ENCODE data around the gene HECW1.
A peak's percentile ranks its signal among the peaks of the same experiment; 100 is the strongest.

Gene HECW1

DNA sequence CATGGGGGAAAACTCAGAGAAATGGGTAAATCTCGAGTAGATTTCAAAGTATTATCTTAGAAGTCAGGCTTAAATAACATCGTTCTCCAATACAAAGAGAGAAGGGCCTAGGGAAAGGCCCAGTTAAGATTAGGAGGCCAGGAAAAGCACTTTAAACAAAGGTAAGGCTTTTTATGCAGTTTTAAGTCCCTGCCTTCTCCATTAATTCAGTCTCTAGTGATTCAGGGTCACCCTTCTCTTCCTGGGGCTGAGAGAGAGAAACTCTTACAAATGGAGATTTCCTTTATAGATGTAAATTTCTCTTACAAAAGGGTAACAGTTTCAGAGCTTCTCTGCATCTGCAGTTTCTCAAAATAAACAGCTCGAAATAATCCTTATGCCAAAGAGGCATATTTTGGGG lies 179.3 kb downstream of the HECW1 start:
- ChIA-PET CTCF (interaction anchor here (0.8 kb wide), 1 partner anchor 350 kb away, joined by 3 read pairs; no protein-coding TSS in a partner anchor), POLR2A (no interaction called here)
- no peak for TF ChIP-seq CTCF (IDR thresholded peaks at IDR 0.05; ENCODE audit: insufficient read depth, low read length, missing control alignments)

DNA sequence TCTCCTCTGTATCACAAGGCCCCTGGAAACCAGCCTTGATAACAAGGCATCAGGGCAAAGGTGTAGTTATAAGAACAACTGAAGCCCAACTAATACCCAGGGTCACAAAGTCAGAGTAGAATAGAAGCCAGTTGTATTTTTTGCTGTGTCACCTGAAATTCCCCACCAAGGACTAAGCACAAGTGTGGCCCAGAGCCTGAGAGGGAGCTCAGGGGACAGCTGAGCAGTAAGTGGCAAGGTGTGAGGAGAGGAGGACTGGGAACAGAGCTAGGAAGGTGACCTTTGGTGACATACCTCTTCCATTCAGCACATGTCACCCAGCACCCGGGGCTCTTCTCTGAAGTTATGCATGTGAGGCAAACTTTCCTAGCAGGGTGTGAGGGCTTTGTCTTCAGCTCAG lies 179.9 kb downstream of the HECW1 start:
- POLR2A ChIA-PET, result no interaction called here
- no peak overlapping the region for H3K4me3 ChIP-seq (ENCODE audit: low read depth, low read length)
- no peak for TF ChIP-seq CTCF (IDR thresholded peaks at IDR 0.05; ENCODE audit: insufficient read depth, low read length, missing control alignments)
- CTCF ChIA-PET, result no interaction called here
- DNase-seq (ENCODE audit: low read depth, low spot score), result no peak

More for the DNA sequence above, 179.3 kb downstream of the HECW1 start:
- no peak for DNase-seq (ENCODE audit: low read depth, low spot score)
- no peak overlapping the region for H3K4me3 ChIP-seq (ENCODE audit: low read depth, low read length)

DNA sequence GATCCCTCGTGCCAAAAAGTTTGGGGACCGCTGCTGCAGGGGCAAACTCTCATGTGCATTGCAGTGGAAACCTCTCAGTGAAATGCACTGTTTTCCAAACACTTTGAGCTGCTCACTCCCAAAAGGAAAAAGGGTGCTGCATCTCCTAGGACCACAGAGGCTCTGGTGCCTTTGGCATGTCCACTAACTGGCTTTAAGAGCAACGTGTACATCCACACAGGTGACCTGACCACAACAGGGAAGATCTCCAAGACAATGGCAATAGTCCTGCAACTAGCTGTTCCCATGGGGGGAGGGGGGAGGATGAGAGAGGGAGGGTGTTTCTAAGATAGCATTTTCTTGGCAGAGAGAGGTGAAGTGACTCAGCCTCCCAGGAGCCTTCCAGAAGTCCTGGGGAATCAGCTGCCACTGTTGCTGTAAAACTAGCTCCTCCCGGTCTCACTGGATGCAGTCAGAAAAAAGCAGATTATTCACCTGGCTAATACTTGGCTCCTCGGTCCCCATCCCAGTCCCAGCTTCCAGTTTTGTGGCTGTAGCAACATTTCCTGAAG lies 181.7 kb downstream of the HECW1 start:
- ChIA-PET POLR2A (no interaction called here), CTCF (interaction anchor here (1.4 kb wide), 1 partner anchor 33 kb away, joined by 3 read pairs; no protein-coding TSS in a partner anchor)
- TF ChIP-seq CTCF (IDR thresholded peaks at IDR 0.05; ENCODE audit: insufficient read depth, low read length, missing control alignments), result no peak
- H3K4me3 ChIP-seq (ENCODE audit: low read depth, low read length), result no peak overlapping the region
- DNase-seq (ENCODE audit: low read depth, low spot score), result peak; percentile 3

DNA sequence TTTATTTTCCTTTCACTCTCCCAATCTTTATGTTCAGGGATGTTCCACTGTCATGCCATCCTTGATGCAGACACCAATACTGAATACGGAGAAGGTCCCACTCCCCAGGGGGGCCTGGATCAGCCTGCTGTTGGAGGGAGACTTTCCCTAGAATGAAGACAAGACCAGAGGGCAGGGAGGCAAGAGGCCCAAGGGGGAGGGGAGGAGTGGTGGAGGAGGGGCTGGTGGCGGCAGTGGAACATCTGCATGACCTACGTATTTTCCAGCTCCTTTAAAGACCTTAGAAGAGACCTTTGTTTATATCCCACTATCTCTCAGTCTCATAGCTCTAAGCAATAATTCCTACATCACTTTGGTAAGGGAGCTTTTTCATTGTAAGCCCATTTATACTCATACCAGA lies 183.0 kb downstream of the HECW1 start:
- no peak for DNase-seq (ENCODE audit: low read depth, low spot score)
- H3K4me3 ChIP-seq (ENCODE audit: low read depth, low read length), result no peak overlapping the region
- TF ChIP-seq CTCF (IDR thresholded peaks at IDR 0.05; ENCODE audit: insufficient read depth, low read length, missing control alignments), result no peak
- ChIA-PET POLR2A (no interaction called here), CTCF (interaction anchor here (1.4 to 1.6 kb wide), 2 partner anchors 12 to 34 kb away, joined by 3 read pairs; no protein-coding TSS in a partner anchor)

DNA sequence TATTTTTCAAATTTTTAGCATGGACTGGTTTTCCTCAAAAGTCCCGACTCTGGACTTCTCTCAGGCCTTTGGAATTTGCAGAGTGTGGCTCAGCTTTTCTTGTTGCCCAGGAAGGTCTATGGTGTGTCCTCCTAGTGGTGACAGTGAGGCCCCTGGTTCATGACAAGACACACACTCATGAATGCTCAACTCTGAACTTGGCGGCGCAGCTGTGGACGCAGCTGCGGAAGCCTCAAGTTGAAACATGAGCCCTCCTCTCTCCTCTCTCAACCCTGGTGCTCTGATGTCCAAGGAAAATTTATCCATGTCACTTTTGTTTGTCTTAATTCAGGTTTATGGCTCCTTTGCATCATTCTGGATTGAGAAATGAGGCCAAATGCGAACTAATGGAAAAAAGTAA lies 183.9 kb downstream of the HECW1 start:
- no peak for TF ChIP-seq CTCF (IDR thresholded peaks at IDR 0.05; ENCODE audit: insufficient read depth, low read length, missing control alignments)
- H3K4me3 ChIP-seq (ENCODE audit: low read depth, low read length), result no peak overlapping the region
- ChIA-PET POLR2A (no interaction called here), CTCF (interaction anchor here (1.6 kb wide), 1 partner anchor 13 kb away, joined by 3 read pairs; no protein-coding TSS in a partner anchor)
- DNase-seq (ENCODE audit: low read depth, low spot score), result no peak

DNA sequence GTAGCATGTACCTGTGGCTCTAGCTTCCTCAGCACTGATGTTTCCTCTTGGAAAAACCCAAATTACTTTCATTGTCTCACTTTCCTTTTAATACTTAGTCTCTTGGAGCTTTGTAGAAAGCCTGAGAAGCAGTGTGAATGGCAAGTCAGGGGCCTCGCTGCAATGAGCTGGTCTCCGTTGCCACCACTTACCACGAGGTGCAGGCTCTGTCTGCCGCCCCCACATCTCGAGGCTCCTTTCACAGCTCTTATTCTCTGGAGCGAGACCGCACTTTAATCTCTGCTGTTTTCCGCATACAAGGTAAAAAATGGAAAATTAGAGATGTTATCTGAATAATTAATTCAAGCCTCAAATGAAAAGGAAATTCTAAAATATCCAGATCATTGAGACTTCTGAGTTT lies 186.2 kb downstream of the HECW1 start:
- ChIA-PET POLR2A (no interaction called here), CTCF (no interaction called here)
- DNase-seq (ENCODE audit: low read depth, low spot score), result no peak
- TF ChIP-seq CTCF (IDR thresholded peaks at IDR 0.05; ENCODE audit: insufficient read depth, low read length, missing control alignments), result no peak
- H3K4me3 ChIP-seq (ENCODE audit: low read depth, low read length), result no peak overlapping the region
